ENCODE results near the gene KCNIP4. TPM values are rescaled to one million over a fixed set of nuclear protein-coding genes. Genes with fewer than 3 reads are reported as not detected.

KCNIP4 gene
- total RNA-seq, 4 donors from 2014 or later, result not detected

DNA sequence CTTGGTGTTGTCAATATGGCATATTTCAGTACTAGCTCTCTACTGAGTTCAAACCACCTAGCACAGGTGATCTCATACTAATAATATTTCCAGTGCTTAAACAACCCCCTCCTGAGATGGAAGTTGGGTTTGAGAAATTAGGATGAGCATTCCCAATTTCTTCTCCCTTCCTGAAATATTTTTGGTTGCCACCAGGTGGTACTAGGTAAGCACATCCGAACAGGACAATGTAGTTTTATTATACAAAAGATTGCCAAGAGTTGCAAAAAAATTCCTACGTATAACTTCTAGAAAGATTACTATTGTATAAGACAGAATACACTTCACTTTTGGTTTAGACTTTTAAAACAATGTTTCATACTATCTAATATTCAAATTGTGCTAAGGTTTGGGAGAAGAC lies 763.8 kb downstream of the KCNIP4 start:
- TF ChIP-seq, protein P1, sequence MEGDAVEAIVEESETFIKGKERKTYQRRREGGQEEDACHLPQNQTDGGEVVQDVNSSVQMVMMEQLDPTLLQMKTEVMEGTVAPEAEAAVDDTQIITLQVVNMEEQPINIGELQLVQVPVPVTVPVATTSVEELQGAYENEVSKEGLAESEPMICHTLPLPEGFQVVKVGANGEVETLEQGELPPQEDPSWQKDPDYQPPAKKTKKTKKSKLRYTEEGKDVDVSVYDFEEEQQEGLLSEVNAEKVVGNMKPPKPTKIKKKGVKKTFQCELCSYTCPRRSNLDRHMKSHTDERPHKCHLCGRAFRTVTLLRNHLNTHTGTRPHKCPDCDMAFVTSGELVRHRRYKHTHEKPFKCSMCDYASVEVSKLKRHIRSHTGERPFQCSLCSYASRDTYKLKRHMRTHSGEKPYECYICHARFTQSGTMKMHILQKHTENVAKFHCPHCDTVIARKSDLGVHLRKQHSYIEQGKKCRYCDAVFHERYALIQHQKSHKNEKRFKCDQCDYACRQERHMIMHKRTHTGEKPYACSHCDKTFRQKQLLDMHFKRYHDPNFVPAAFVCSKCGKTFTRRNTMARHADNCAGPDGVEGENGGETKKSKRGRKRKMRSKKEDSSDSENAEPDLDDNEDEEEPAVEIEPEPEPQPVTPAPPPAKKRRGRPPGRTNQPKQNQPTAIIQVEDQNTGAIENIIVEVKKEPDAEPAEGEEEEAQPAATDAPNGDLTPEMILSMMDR (IDR thresholded peaks at IDR 0.05), result no peak
- TF ChIP-seq POLR2A (IDR thresholded peaks at IDR 0.05) (no peak), EP300 (IDR thresholded peaks at IDR 0.05) (no peak)
- Histone ChIP-seq H3K36me3 (no peaks in the 10 kb centered on the region), H3K4me3 (no peak overlapping the region), H3K9me3 (no peaks in the 10 kb centered on the region), H3K4me1 (no peaks in the 10 kb centered on the region), H3K27me3 (no peaks in the 10 kb centered on the region), H3K27ac (no peak overlapping the region)
- no peak for DNase-seq (ENCODE audit: low spot score in 2 of 2)
- WGBS, 2 donors, result 76 to 89% methylated on average over 2 of the region's 2 CpGs

DNA sequence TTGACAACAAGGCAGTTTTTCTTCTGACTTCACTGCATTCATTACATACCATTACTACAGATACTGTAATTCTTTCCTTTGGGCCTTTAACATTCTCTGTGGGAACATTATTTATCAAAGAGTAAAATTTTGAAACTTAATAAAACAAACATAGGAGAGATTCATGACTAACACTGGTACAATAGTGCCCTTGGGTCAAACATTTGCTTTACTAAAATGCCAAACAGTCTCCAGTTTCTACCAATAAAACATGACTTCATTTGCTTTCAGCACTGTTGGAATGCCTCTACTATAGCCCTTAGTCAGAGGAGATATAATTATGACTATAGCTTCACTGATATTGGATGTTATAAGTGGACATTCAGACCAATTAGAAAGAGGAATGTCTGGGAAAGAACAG lies 766.9 kb downstream of the KCNIP4 start:
- H3K4me3 ChIP-seq, result no peak overlapping the region
- TF ChIP-seq, protein P1 (IDR thresholded peaks at IDR 0.05), result no peak
- TF ChIP-seq POLR2A (IDR thresholded peaks at IDR 0.05) (no peak), EP300 (IDR thresholded peaks at IDR 0.05) (no peak)
- no peak for DNase-seq (ENCODE audit: low spot score in 2 of 2)
- H3K36me3 ChIP-seq, result no peaks in the 10 kb centered on the region
- no peaks in the 10 kb centered on the region for H3K27me3 ChIP-seq
- no peak overlapping the region for H3K27ac ChIP-seq
- H3K9me3 ChIP-seq, result no peaks in the 10 kb centered on the region
- H3K4me1 ChIP-seq, result no peaks in the 10 kb centered on the region

DNA sequence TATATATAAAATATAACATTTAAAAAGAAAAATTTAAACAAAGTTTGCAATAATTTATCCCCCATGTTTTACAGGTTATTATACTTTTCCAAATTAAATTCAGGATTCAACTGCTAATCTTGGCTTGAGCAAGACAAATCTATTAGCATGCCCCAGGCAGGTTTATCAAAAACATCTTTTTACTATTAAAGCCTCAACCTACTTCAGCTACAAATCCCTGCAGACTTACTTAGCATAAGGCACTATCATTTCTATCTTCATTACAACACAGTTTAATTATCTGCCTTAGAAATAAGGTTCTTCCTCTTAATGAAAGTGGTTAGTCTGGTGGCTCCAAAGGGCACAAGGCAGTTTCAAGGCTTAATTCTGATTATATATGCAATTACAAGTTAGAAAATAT lies 770.7 kb downstream of the KCNIP4 start:
- no peak overlapping the region for H3K4me3 ChIP-seq
- no peaks in the 10 kb centered on the region for H3K9me3 ChIP-seq
- no peak for TF ChIP-seq EP300 (IDR thresholded peaks at IDR 0.05)
- TF ChIP-seq, protein P1 (IDR thresholded peaks at IDR 0.05), result no peak
- no peak for TF ChIP-seq POLR2A (IDR thresholded peaks at IDR 0.05)

DNA sequence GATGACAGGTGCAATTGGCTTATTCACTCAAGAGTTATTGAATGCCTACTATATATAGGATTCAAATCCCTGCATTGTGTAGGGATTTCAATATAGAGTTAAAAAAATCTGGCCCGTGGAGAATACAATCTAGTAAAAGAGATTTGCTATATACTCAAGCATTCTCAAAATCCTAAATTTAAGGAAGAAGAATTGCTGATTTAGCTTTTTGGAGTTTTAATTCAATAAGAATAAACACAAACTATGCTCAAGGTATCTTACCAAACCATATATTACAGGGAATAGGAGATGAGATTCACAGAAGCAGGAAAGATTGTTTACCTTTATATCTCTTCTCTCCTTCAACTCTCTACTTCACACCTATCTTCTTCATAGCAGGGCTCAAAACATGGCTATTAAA lies 771.5 kb downstream of the KCNIP4 start:
- 67 to 71% methylated on average over 1 of the region's 1 CpG for WGBS, 2 donors
- Histone ChIP-seq H3K9me3 (no peaks in the 10 kb centered on the region), H3K27me3 (no peaks in the 10 kb centered on the region), H3K36me3 (no peaks in the 10 kb centered on the region), H3K4me3 (no peak overlapping the region), H3K4me1 (no peaks in the 10 kb centered on the region), H3K27ac (no peak overlapping the region)
- no peak for DNase-seq (ENCODE audit: low spot score in 2 of 2)
- TF ChIP-seq POLR2A (IDR thresholded peaks at IDR 0.05), result no peak
- TF ChIP-seq, protein P1 (IDR thresholded peaks at IDR 0.05), result no peak
- TF ChIP-seq EP300 (IDR thresholded peaks at IDR 0.05), result no peak

More for the DNA sequence above, 770.7 kb downstream of the KCNIP4 start:
- Histone ChIP-seq H3K27ac (no peak overlapping the region), H3K4me1 (no peaks in the 10 kb centered on the region), H3K27me3 (no peaks in the 10 kb centered on the region), H3K36me3 (no peaks in the 10 kb centered on the region)
- DNase-seq (ENCODE audit: low spot score in 2 of 2), result no peak

DNA sequence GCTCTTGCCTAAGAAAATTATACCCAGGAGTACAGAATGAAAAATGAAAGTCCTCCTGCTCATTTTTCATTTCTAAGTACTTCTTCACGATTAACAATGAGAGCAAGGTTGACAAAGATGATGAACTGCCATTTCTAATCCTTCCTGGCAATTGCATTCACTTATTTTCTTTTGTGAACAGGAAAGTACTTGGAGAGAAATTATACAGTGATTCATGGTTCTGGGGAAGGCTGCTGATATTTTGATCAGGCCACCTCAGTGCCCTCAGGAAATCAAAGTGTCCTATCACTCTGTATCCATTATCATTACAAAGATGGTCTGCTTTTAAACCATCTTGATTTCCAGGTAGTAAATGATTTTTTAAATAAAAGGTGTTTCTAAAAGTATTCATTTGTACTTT lies 780.9 kb downstream of the KCNIP4 start:
- WGBS, 2 donors, result 82 to 88% methylated on average over 1 of the region's 1 CpG
- no peaks in the 10 kb centered on the region for H3K4me1 ChIP-seq
- H3K27ac ChIP-seq, result no peak overlapping the region
- no peak for DNase-seq (ENCODE audit: low spot score in 2 of 2)
- H3K27me3 ChIP-seq, result no peaks in the 10 kb centered on the region
- H3K9me3 ChIP-seq, result no peaks in the 10 kb centered on the region
- no peak overlapping the region for H3K4me3 ChIP-seq
- no peaks in the 10 kb centered on the region for H3K36me3 ChIP-seq
- TF ChIP-seq, protein P1 (IDR thresholded peaks at IDR 0.05), result no peak

Measured in tibial nerve (tissue), 4 donors.